Kidney epithelial cell (primary cell): ENCODE results near the gene CREB5. TPM values are rescaled to one million over a fixed set of nuclear protein-coding genes. Genes with fewer than 3 reads are reported as not detected.

Experiments
- DNase-seq: peaks from one replicate; pipeline ENCODE4 v3.0.0-alpha.2; 2010; ENCODE audit warnings: low read depth
- H3K27me3 ChIP-seq: 2 replicates; pipeline ENCODE4 v1.6.0; 2011; ENCODE audit warnings: low read length; ENCODE audit not compliant: control insufficient read depth, insufficient read depth
- H3K36me3 ChIP-seq: 2 replicates; pipeline ENCODE4 v1.5.1; 2011; ENCODE audit warnings: low read length; ENCODE audit not compliant: control insufficient read depth, insufficient read depth
- H3K4me3 ChIP-seq: 2 replicates; pipeline ENCODE4 v1.5.1; 2011; ENCODE audit warnings: low read depth, mild to moderate bottlenecking, control low read depth, low read length
- CTCF ChIP-seq: IDR thresholded peaks from 2 replicates; pipeline ENCODE4 v1.5.1; 2011; ENCODE audit warnings: mild to moderate bottlenecking, moderate library complexity, low read length, control low read depth, inconsistent platforms; ENCODE audit not compliant: insufficient read depth, poor library complexity, severe bottlenecking
- total RNA-seq: library from RNA; depleted of rRNA; stranded (reverse); fragments of >200 nt; gene quantifications from 2 replicates; pipeline ENCODE4 v1.2.3, GENCODE V29; 2015

Gene CREB5
- total RNA-seq, 1 donor from 2014 or later: 27.9 TPM

- no peak for TF ChIP-seq CTCF
- no peak for DNase-seq
- Histone ChIP-seq H3K4me3 (no peak overlapping the region), H3K27me3 (no peaks in the 10 kb centered on the region), H3K36me3 (no peaks in the 10 kb centered on the region)
Measured at GRCh38 chr7:28481091-28481926, 69.0 kb downstream of the CREB5 start.

GRCh38 chr7:28483112-28483511 is 70.8 kb downstream of the CREB5 start:
- TF ChIP-seq CTCF: no peak
- DNase-seq: no peak

GRCh38 chr7:28483908-28484605 is 71.7 kb downstream of the CREB5 start:
- TF ChIP-seq CTCF: no peak
- Histone ChIP-seq H3K27me3 (no peaks in the 10 kb centered on the region), H3K36me3 (no peaks in the 10 kb centered on the region), H3K4me3 (no peak overlapping the region)
- no peak for DNase-seq

More at GRCh38 chr7:28483112-28483511, 70.8 kb downstream of the CREB5 start:
- Histone ChIP-seq H3K27me3 (no peaks in the 10 kb centered on the region), H3K36me3 (no peaks in the 10 kb centered on the region), H3K4me3 (no peak overlapping the region)

- H3K36me3 ChIP-seq: no peaks in the 10 kb centered on the region
- TF ChIP-seq CTCF: no peak
- no peak for DNase-seq
- no peak overlapping the region for H3K4me3 ChIP-seq
- H3K27me3 ChIP-seq: no peaks in the 10 kb centered on the region
Measured at GRCh38 chr7:28484606-28484935, 72.3 kb downstream of the CREB5 start.

- no peak overlapping the region for H3K4me3 ChIP-seq
- no peak for DNase-seq
- TF ChIP-seq CTCF: no peak
Measured at GRCh38 chr7:28487487-28487886, 75.2 kb downstream of the CREB5 start.

More at GRCh38 chr7:28487487-28487886, 75.2 kb downstream of the CREB5 start:
- H3K36me3 ChIP-seq: no peaks in the 10 kb centered on the region
- H3K27me3 ChIP-seq: no peaks in the 10 kb centered on the region
